Common myeloid progenitor, CD34-positive (primary cell): ENCODE data around the gene RMDN2.

ENCODE experiments used
- CTCF ChIA-PET: fragments of 350-600 bp; sonication (Branson Sonifier 250); formaldehyde crosslinking; loops from one replicate; lab custom pipeline; 2021; ENCODE audit warnings: antibody characterized with exemption; lab: Charles Lee
- POLR2A ChIA-PET: fragments of 350-600 bp; sonication (Branson Sonifier 250); formaldehyde crosslinking; loops from one replicate; lab custom pipeline; 2021; ENCODE audit warnings: antibody characterized with exemption; lab: Charles Lee
- DNase-seq, 3 donors: peaks; one replicate each; pipeline versions ENCODE4 v3.0.0 to v3.0.0-alpha.2; 2013
- H3K27ac ChIP-seq, 2 experiments: 1 replicate in 1 of 2; 2 replicates in 1 of 2; pipeline ENCODE4 v1.7.0; 2013; ENCODE audit warnings: inconsistent platforms in 2 of 2, low read length in 2 of 2, mild to moderate bottlenecking in 2 of 2, low read depth in 1 of 2, moderate library complexity in 1 of 2; ENCODE audit not compliant: severe bottlenecking in 2 of 2, insufficient read depth in 1 of 2, poor library complexity in 1 of 2
- H3K27me3 ChIP-seq, 5 experiments: replicated peaks in 2 of 5; 1 replicate in 3 of 5; 2 replicates in 2 of 5; pipeline versions ENCODE4 v1.6.1 to v1.7.0; 2013; ENCODE audit warnings: low read length in 4 of 5, mild to moderate bottlenecking in 2 of 5, moderate library complexity in 2 of 5, inconsistent platforms in 1 of 5; ENCODE audit not compliant: insufficient read depth in 5 of 5, control insufficient read depth in 4 of 5
- H3K36me3 ChIP-seq, 4 experiments: 1 replicate in 2 of 4; 2 replicates in 2 of 4; pipeline versions ENCODE4 v1.6.1 to v1.7.0; 2013; ENCODE audit warnings: low read length in 3 of 4, control low read depth in 1 of 4, mild to moderate bottlenecking in 1 of 4; ENCODE audit not compliant: control insufficient read depth in 4 of 4, insufficient read depth in 4 of 4
- H3K4me1 ChIP-seq, 4 experiments: 1 replicate in 3 of 4; 2 replicates in 1 of 4; pipeline versions ENCODE4 v1.6.1 to v1.7.1; 2013; ENCODE audit warnings: low read length in 3 of 4, mild to moderate bottlenecking in 3 of 4, control low read depth in 1 of 4, inconsistent platforms in 1 of 4, moderate library complexity in 1 of 4; ENCODE audit not compliant: control insufficient read depth in 4 of 4, insufficient read depth in 4 of 4; ENCODE audit errors: control extremely low read depth in 1 of 4
- H3K4me3 ChIP-seq, 7 experiments: 1 replicate in 4 of 7; 2 replicates in 3 of 7; pipeline versions ENCODE4 v1.5.1 to v1.7.0; 2013; ENCODE audit warnings: mild to moderate bottlenecking in 7 of 7, low read length in 6 of 7, moderate library complexity in 6 of 7, inconsistent platforms in 2 of 7, low read depth in 2 of 7, control low read depth in 1 of 7; ENCODE audit not compliant: insufficient read depth in 4 of 7, control insufficient read depth in 1 of 7; ENCODE audit errors: extremely low read depth in 1 of 7
- H3K9me3 ChIP-seq, 5 experiments: 1 replicate in 4 of 5; 2 replicates in 1 of 5; pipeline versions ENCODE4 v1.6.1 to v1.7.1; 2013; ENCODE audit warnings: low read length in 4 of 5, mild to moderate bottlenecking in 2 of 5, inconsistent platforms in 1 of 5, low read depth in 1 of 5, moderate library complexity in 1 of 5; ENCODE audit not compliant: control insufficient read depth in 4 of 5, insufficient read depth in 2 of 5; ENCODE audit errors: control extremely low read depth in 1 of 5
- WGBS: methylation state at CpG from one replicate; pipeline ENCODE4 v1.1.5; 2013; ENCODE audit not compliant: insufficient coverage; 5-methylcytosine and 5-hydroxymethylcytosine counted together

RMDN2 gene

DNA sequence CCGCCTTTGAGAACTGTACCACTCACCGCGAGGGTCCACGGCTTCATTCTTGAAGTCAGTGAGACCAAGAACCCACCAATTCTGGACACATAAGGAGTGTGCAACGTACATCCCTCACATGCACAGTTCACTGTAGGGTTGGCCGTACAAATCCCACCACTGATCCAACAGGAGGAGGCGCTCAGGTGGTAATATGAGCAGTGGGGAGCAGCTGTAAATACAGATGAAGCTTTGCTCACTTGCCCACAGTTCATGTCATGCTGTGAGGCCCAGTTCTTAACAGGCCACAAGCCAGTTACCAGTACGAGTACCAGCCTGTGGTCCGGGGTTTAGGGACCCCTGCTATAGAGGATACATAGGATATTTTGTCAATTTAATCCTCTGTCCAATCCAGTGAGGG is 96.5 kb downstream of the RMDN2 start:
- no peaks in the 10 kb centered on the region for H3K9me3 ChIP-seq
- 95% methylated on average over 8 of the region's 9 CpGs for WGBS
- POLR2A ChIA-PET: no interaction called here
- H3K27ac ChIP-seq: no peak overlapping the region
- CTCF ChIA-PET: no interaction called here
- H3K27me3 ChIP-seq: peaks cover 0 to 2% (median 0%) of the 10 kb centered on the region in 5 experiments
- H3K4me1 ChIP-seq: no peaks in the 10 kb centered on the region
- H3K4me3 ChIP-seq: no peak overlapping the region
- no peak for DNase-seq
- no peaks in the 10 kb centered on the region for H3K36me3 ChIP-seq

DNA sequence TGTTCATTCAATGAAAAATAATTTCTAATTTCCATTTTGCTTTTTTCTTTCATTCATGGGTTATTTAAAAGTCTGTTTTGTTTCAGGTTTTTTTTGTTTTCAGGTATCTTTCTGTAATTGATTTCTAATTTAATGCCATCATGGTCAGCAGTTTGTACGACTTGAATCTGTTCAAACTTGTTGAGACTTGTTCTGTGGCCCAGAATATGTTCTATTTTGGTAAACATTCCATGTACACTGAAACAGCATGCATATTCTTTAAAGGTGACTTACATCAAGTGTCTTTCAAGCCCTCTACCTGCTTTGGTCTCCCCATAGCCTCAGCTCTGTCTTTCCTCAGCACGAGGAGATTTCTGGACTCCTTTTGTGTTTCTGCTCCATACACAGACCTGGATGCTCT is 101.8 kb downstream of the RMDN2 start:
- no peak overlapping the region for H3K4me3 ChIP-seq
- DNase-seq: no peak
- no peaks in the 10 kb centered on the region for H3K27me3 ChIP-seq
- H3K27ac ChIP-seq: no peak overlapping the region
- no peaks in the 10 kb centered on the region for H3K4me1 ChIP-seq
- H3K36me3 ChIP-seq: no peaks in the 10 kb centered on the region
- 100% methylated on average over 2 of the region's 2 CpGs for WGBS
- no peaks in the 10 kb centered on the region for H3K9me3 ChIP-seq
- POLR2A ChIA-PET: no interaction called here
- CTCF ChIA-PET: no interaction called here

DNA sequence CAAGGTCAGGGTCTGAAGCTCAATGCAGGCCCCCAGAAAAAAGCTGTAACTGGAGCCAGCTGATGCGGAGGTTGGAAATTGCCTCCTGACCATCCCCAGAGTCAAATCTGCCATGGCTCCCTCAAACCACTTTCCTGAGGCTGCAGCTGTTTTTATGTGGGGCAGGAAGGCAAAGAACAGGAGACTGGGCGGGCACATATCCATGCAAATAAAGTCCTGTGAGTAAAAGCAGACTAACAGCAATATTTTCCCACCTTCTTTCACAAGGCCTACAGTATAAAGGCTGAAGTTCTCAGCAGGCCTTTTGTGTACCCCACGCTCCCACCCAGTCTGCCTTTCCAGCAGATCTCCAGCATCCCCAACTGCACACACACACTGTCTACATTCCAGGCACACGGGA is 103.7 kb downstream of the RMDN2 start:
- Histone ChIP-seq H3K27ac (no peak overlapping the region), H3K4me1 (no peaks in the 10 kb centered on the region), H3K4me3 (no peak overlapping the region), H3K36me3 (no peaks in the 10 kb centered on the region), H3K9me3 (no peaks in the 10 kb centered on the region), H3K27me3 (peaks cover 0 to 2% (median 0%) of the 10 kb centered on the region in 5 experiments)
- ChIA-PET POLR2A (no interaction called here), CTCF (interaction anchor here (1.2 kb wide), 1 partner anchor 18 kb away, joined by 3 read pairs; no protein-coding TSS in a partner anchor)
- WGBS: 89% methylated on average over 3 of the region's 4 CpGs
- DNase-seq: no peak

GRCh38 chr2:38029512-38029911 is 104.4 kb downstream of the RMDN2 start:
- H3K9me3 ChIP-seq: no peaks in the 10 kb centered on the region

DNA sequence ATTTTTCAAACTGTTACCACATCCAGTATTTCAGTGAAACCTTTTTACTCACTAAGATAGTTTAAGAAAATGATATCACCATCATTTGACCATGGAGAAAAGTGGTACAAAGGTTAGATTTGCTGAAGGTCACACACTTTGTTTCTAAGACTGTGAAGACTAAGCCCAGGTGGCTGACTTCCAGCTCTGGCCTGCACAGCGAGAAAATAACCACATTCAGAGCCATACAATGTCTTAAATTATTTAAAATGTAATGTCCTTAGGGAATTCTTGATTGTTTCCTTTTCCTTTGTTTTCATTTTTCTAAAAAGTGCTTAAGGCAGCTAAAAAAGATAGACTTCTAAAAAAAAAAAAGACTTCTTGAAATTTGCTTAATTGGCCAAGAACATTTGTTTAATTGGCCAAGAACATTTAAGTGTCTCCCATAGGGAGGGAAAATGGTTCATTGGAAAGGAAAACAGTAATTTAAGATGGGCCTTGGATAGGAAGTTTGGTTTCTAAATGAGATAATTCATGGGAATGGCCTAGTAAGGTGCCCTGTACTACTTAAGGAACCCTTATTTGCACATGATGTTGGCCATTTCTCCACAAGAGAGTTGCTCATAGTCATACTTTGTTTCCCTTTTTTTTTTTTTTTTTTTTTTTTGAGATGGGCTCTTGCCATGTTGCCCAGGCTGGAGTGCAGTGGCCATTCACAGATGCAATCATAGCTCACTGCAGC is 105.7 kb downstream of the RMDN2 start:
- no peaks in the 10 kb centered on the region for H3K9me3 ChIP-seq
- WGBS: no CpG with 5 or more reads among the region's 1 CpG
- no peak overlapping the region for H3K4me3 ChIP-seq
- no peaks in the 10 kb centered on the region for H3K4me1 ChIP-seq
- H3K27ac ChIP-seq: no peak overlapping the region
- ChIA-PET CTCF (no interaction called here), POLR2A (no interaction called here)
- H3K27me3 ChIP-seq: peaks cover 0 to 12% (median 2%) of the 10 kb centered on the region in 5 experiments
- DNase-seq: no peak
- H3K36me3 ChIP-seq: no peaks in the 10 kb centered on the region

More at GRCh38 chr2:38029512-38029911, 104.4 kb downstream of the RMDN2 start:
- no peaks in the 10 kb centered on the region for H3K4me1 ChIP-seq
- DNase-seq: no peak
- ChIA-PET POLR2A (no interaction called here), CTCF (no interaction called here)
- no peak overlapping the region for H3K4me3 ChIP-seq
- H3K36me3 ChIP-seq: no peaks in the 10 kb centered on the region
- H3K27ac ChIP-seq: no peak overlapping the region
- WGBS: 92% methylated on average over 3 of the region's 5 CpGs
- H3K27me3 ChIP-seq: peaks cover 0 to 4% (median 2%) of the 10 kb centered on the region in 5 experiments

- DNase-seq: no peak
- H3K4me3 ChIP-seq: no peak overlapping the region
- H3K4me1 ChIP-seq: peaks cover 0 to 2% (median 1%) of the 10 kb centered on the region in 4 experiments
- H3K27ac ChIP-seq: no peak overlapping the region
- 94% methylated on average over 2 of the region's 2 CpGs for WGBS
- no peaks in the 10 kb centered on the region for H3K36me3 ChIP-seq
- H3K9me3 ChIP-seq: no peaks in the 10 kb centered on the region
- H3K27me3 ChIP-seq: peaks cover 4 to 34% (median 11%) of the 10 kb centered on the region in 5 experiments
- ChIA-PET CTCF (interaction anchor here (1.0 kb wide), 1 partner anchor 44 kb away, joined by 4 read pairs; no protein-coding TSS in a partner anchor), POLR2A (no interaction called here)
These were observed 107.9 kb downstream of the RMDN2 start for GRCh38 chr2:38032946-38033345.

GRCh38 chr2:38033646-38034045 is 108.6 kb downstream of the RMDN2 start:
- CTCF ChIA-PET: interaction anchor here (1.0 kb wide), 1 partner anchor 43 kb away, joined by 4 read pairs; no protein-coding TSS in a partner anchor
- peaks cover 10 to 41% (median 16%) of the 10 kb centered on the region in 5 experiments for H3K27me3 ChIP-seq
- H3K9me3 ChIP-seq: no peaks in the 10 kb centered on the region
- DNase-seq: no peak
- peaks cover 0 to 9% (median 6%) of the 10 kb centered on the region in 4 experiments for H3K4me1 ChIP-seq
- POLR2A ChIA-PET: no interaction called here
- no peaks in the 10 kb centered on the region for H3K36me3 ChIP-seq
- no peak overlapping the region for H3K27ac ChIP-seq
- no CpG with 5 or more reads among the region's 2 CpGs for WGBS
- no peak overlapping the region for H3K4me3 ChIP-seq
